PFSK-1 (cell line): Measurements from ENCODE around the gene IL17B.

ENCODE experiments used
- FOXP2 ChIP-seq: optimal IDR thresholded peaks from 2 replicates; pipeline ENCODE3; 2011; ENCODE audit warnings: borderline replicate concordance, control low read depth, inconsistent platforms; ENCODE audit not compliant: insufficient read depth; ENCODE audit errors: extremely low read length, extremely low read depth
- POLR2AphosphoS5 ChIP-seq: IDR thresholded peaks from 2 replicates; pipeline ENCODE4 v1.6.1; 2012; ENCODE audit warnings: low read depth, mild to moderate bottlenecking, control low read depth, low read length, moderate library complexity
- REST ChIP-seq, 2 experiments: IDR thresholded peaks; 2 replicates each; pipeline versions ENCODE4 v1.6.1 to v1.8.0; 2011 to 2012; ENCODE audit warnings: low read depth in 2 of 2, low read length in 2 of 2, control low read depth in 1 of 2, inconsistent platforms in 1 of 2, mild to moderate bottlenecking in 1 of 2, moderate library complexity in 1 of 2; ENCODE audit not compliant: insufficient read depth in 1 of 2
- SIN3A ChIP-seq: IDR thresholded peaks from 2 replicates; pipeline ENCODE4 v1.6.1; 2012; ENCODE audit warnings: mild to moderate bottlenecking, low read length, moderate library complexity, borderline replicate concordance; ENCODE audit not compliant: insufficient read depth
- TAF1 ChIP-seq: IDR thresholded peaks from 2 replicates; pipeline ENCODE4 v1.6.1; 2012; ENCODE audit warnings: low read length, control low read depth, borderline replicate concordance; ENCODE audit not compliant: insufficient read depth

Gene IL17B

GRCh38 chr5:149401051-149401450 is 22.0 kb upstream of the IL17B start:
- no peak for TF ChIP-seq FOXP2

GRCh38 chr5:149400304-149400703 is 21.2 kb upstream of the IL17B start:
- no peak for TF ChIP-seq POLR2AphosphoS5
- no peak for TF ChIP-seq FOXP2
- no peak for TF ChIP-seq TAF1
- no peak for TF ChIP-seq SIN3A
- no peak for TF ChIP-seq REST (IDR thresholded peaks at IDR 0.05; ENCODE audit: insufficient read depth in 1 of 2, low read depth in 2 of 2, low read length in 2 of 2)

- no peak for TF ChIP-seq POLR2AphosphoS5
- no peak for TF ChIP-seq TAF1
- no peak for TF ChIP-seq FOXP2
- TF ChIP-seq SIN3A, result no peak
- TF ChIP-seq REST (IDR thresholded peaks at IDR 0.05; ENCODE audit: insufficient read depth in 1 of 2, low read depth in 2 of 2, low read length in 2 of 2), result no peak
These were observed 20.7 kb upstream of the IL17B start for GRCh38 chr5:149399775-149400174.

GRCh38 chr5:149397530-149397929 is 18.4 kb upstream of the IL17B start:
- no peak for TF ChIP-seq TAF1
- no peak for TF ChIP-seq SIN3A
- no peak for TF ChIP-seq REST (IDR thresholded peaks at IDR 0.05; ENCODE audit: insufficient read depth in 1 of 2, low read depth in 2 of 2, low read length in 2 of 2)
- no peak for TF ChIP-seq POLR2AphosphoS5
- no peak for TF ChIP-seq FOXP2

GRCh38 chr5:149392718-149393117 is 13.6 kb upstream of the IL17B start:
- TF ChIP-seq SIN3A (no peak), REST (IDR thresholded peaks at IDR 0.05; ENCODE audit: insufficient read depth in 1 of 2, low read depth in 2 of 2, low read length in 2 of 2) (no peak), TAF1 (no peak), POLR2AphosphoS5 (no peak), FOXP2 (no peak)
